ENCODE results near the gene ADRM1. TPM values are rescaled to one million over a fixed set of nuclear protein-coding genes. Genes with fewer than 3 reads are reported as not detected.

ADRM1 gene
- total RNA-seq, 1 experiment from 2014 or later, result 659 TPM

- no peak for DNase-seq (ENCODE audit: low spot score)
Observed at GRCh38 chr20:62323146-62323979, 20.6 kb downstream of the ADRM1 start.

- DNase-seq (ENCODE audit: low spot score), result no peak
Observed at GRCh38 chr20:62323980-62324906, 21.4 kb downstream of the ADRM1 start.

- no peak for DNase-seq (ENCODE audit: low spot score)
Observed at GRCh38 chr20:62325172-62325905, 22.5 kb downstream of the ADRM1 start.

GRCh38 chr20:62326559-62326958, 23.8 kb downstream of the ADRM1 start:
- DNase-seq (ENCODE audit: low spot score), result no peak

GRCh38 chr20:62326959-62327725, 24.3 kb downstream of the ADRM1 start:
- DNase-seq (ENCODE audit: low spot score), result no peak

GRCh38 chr20:62327726-62328495, 25.1 kb downstream of the ADRM1 start:
- no peak for DNase-seq (ENCODE audit: low spot score)

- no peak for DNase-seq (ENCODE audit: low spot score)
Observed at GRCh38 chr20:62328684-62329388, 26.0 kb downstream of the ADRM1 start.

GRCh38 chr20:62329389-62330377, 26.9 kb downstream of the ADRM1 start:
- DNase-seq (ENCODE audit: low spot score), result no peak

- no peak for DNase-seq (ENCODE audit: low spot score)
Observed at GRCh38 chr20:62330576-62331317, 27.9 kb downstream of the ADRM1 start.

GRCh38 chr20:62331347-62331746, 28.6 kb downstream of the ADRM1 start:
- DNase-seq (ENCODE audit: low spot score), result no peak

- no peak for DNase-seq (ENCODE audit: low spot score)
Observed at GRCh38 chr20:62332421-62332820, 29.6 kb downstream of the ADRM1 start.

GRCh38 chr20:62332989-62333819, 30.4 kb downstream of the ADRM1 start:
- no peak for DNase-seq (ENCODE audit: low spot score)

GRCh38 chr20:62333820-62334595, 31.2 kb downstream of the ADRM1 start:
- DNase-seq (ENCODE audit: low spot score), result no peak

- DNase-seq (ENCODE audit: low spot score), result no peak
Observed at GRCh38 chr20:62334881-62335280, 32.1 kb downstream of the ADRM1 start.

GRCh38 chr20:62335532-62335931, 32.7 kb downstream of the ADRM1 start:
- no peak for DNase-seq (ENCODE audit: low spot score)

- no peak for DNase-seq (ENCODE audit: low spot score)
Observed at GRCh38 chr20:62336329-62336728, 33.5 kb downstream of the ADRM1 start.
